Endometrial microvascular endothelial cells (primary cell): ENCODE measurements around the gene ETV1. TPM values are rescaled to one million over a fixed set of nuclear protein-coding genes. Genes with fewer than 3 reads are reported as not detected.
"Not testable (repeated sequence)": the region's sequence is repeated elsewhere in the genome, so short reads cannot be mapped to it uniquely, and the experiment has no call there.

Experiments used
- in situ Hi-C: cut with HindIII; loops from 2 replicates; pipeline ENCODE4 v1.10.0; 2017; ENCODE audit warnings: low sequenced_read_pairs, low pct_unique_long_range_greater_than_20kb; ENCODE audit errors: inconsistent ontology term
- total RNA-seq: library from RNA; depleted of rRNA; stranded (reverse); fragments of >200 nt; gene quantifications from one replicate; pipeline ENCODE4 v1.2.3, GENCODE V29; 2015; ENCODE audit errors: inconsistent ontology term

ETV1 gene
- total RNA-seq, 1 donor from 2014 or later, result 3.5 TPM

- in situ Hi-C loops, result no loop called here
Measured at GRCh38 chr7:13947535-13947934, 41.9 kb downstream of the ETV1 start.

GRCh38 chr7:13946181-13946580 lies 43.3 kb downstream of the ETV1 start:
- in situ Hi-C loops, result no loop called here

- in situ Hi-C loops, result no loop called here
Measured at GRCh38 chr7:13945670-13946069, 43.8 kb downstream of the ETV1 start.

GRCh38 chr7:13933536-13933935 lies 55.9 kb downstream of the ETV1 start:
- in situ Hi-C loops, result no loop called here

- in situ Hi-C loops, result no loop called here
Measured at GRCh38 chr7:13933091-13933490, 56.4 kb downstream of the ETV1 start.

GRCh38 chr7:13932131-13932530 lies 57.3 kb downstream of the ETV1 start:
- in situ Hi-C loops, result no loop called here

- in situ Hi-C loops, result no loop called here
Measured at GRCh38 chr7:13921062-13921461, 68.4 kb downstream of the ETV1 start.

- in situ Hi-C loops, result no loop called here
Measured at GRCh38 chr7:13920053-13920697, 69.3 kb downstream of the ETV1 start.

GRCh38 chr7:13918333-13918732 lies 71.1 kb downstream of the ETV1 start:
- in situ Hi-C loops, result not testable (repeated sequence)

- in situ Hi-C loops, result not testable (repeated sequence)
Measured at GRCh38 chr7:13917103-13917502, 72.4 kb downstream of the ETV1 start.

GRCh38 chr7:13915891-13916290 lies 73.6 kb downstream of the ETV1 start:
- in situ Hi-C loops, result no loop called here

- in situ Hi-C loops, result no loop called here
Measured at GRCh38 chr7:13912715-13913278, 76.7 kb downstream of the ETV1 start.

GRCh38 chr7:13911909-13912308 lies 77.6 kb downstream of the ETV1 start:
- in situ Hi-C loops, result no loop called here

- in situ Hi-C loops, result no loop called here
Measured at GRCh38 chr7:13910805-13911551, 78.5 kb downstream of the ETV1 start.

GRCh38 chr7:13908667-13909397 lies 80.6 kb downstream of the ETV1 start:
- in situ Hi-C loops, result no loop called here

GRCh38 chr7:13907831-13908230 lies 81.6 kb downstream of the ETV1 start:
- in situ Hi-C loops, result no loop called here

GRCh38 chr7:13904689-13905088 lies 84.8 kb downstream of the ETV1 start:
- in situ Hi-C loops, result no loop called here

- in situ Hi-C loops, result no loop called here
Measured at GRCh38 chr7:13904007-13904406, 85.5 kb downstream of the ETV1 start.

- in situ Hi-C loops, result no loop called here
Measured at GRCh38 chr7:13901577-13901976, 87.9 kb downstream of the ETV1 start.
